Measurements from ENCODE around the gene ZNF524.

DNA sequence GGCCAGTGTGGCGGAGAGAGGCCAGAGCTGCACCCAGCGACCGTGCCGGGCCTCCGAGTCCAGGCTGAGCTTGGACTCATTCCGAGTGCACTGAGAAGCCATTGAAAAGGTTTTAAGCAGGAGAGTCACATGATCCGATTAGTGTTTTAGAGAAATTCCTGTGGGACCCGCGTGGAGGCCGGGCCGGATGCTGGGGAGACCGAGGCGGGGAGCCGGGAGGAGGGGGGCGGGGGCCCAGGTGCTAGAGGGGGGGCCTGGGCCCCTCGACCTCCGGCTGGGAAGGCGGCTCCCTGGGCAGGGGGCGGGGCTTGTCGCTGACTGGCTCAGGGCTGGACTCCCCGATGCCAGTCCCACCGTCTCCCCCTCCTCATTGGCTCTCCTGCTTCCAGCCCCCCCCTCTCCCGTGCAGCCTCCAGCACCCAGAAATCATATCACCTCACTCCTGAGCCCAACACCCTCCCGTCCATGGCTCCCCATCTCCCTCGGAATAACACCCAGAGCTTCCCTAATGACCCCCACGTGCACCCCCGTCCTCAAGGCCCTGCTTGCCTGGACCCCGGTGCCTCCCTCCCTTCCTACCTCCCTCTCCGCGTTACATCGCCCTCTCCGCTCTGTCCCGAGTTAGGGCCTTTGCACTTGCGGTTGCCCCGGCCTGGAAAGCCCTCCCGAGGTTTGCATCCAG, 14.3 kb upstream of the ZNF524 start:
- TF ChIP-seq, protein P1, sequence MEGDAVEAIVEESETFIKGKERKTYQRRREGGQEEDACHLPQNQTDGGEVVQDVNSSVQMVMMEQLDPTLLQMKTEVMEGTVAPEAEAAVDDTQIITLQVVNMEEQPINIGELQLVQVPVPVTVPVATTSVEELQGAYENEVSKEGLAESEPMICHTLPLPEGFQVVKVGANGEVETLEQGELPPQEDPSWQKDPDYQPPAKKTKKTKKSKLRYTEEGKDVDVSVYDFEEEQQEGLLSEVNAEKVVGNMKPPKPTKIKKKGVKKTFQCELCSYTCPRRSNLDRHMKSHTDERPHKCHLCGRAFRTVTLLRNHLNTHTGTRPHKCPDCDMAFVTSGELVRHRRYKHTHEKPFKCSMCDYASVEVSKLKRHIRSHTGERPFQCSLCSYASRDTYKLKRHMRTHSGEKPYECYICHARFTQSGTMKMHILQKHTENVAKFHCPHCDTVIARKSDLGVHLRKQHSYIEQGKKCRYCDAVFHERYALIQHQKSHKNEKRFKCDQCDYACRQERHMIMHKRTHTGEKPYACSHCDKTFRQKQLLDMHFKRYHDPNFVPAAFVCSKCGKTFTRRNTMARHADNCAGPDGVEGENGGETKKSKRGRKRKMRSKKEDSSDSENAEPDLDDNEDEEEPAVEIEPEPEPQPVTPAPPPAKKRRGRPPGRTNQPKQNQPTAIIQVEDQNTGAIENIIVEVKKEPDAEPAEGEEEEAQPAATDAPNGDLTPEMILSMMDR (IDR thresholded peaks at IDR 0.05; ENCODE audit: borderline replicate concordance, extremely low read depth, low read length, poor library complexity, severe bottlenecking) = no peak
- no peak for TF ChIP-seq EZH2 (IDR thresholded peaks at IDR 0.05; ENCODE audit: borderline replicate concordance, low read depth, low read length, severe bottlenecking)

Data from DND-41 (cell line).